Esophagus (tissue), 2 donors: Measurements from ENCODE around the gene PRR35. TPM values are rescaled to one million over a fixed set of nuclear protein-coding genes. Genes with fewer than 3 reads are reported as not detected.

Source experiments
- H3K27ac ChIP-seq, 2 donors: one replicate each; pipeline ENCODE4 v1.5.1; 2013; ENCODE audit warnings: low read depth in 2 of 2, mild to moderate bottlenecking in 2 of 2, inconsistent platforms in 1 of 2, low read length in 1 of 2, moderate library complexity in 1 of 2
- H3K27me3 ChIP-seq, 2 donors: one replicate each; pipeline ENCODE4 v1.6.1; 2013; ENCODE audit warnings: low read length in 2 of 2, control low read depth in 1 of 2, mild to moderate bottlenecking in 1 of 2; ENCODE audit not compliant: insufficient read depth in 2 of 2, control insufficient read depth in 1 of 2
- H3K36me3 ChIP-seq, 2 donors: one replicate each; pipeline ENCODE4 v1.6.1; 2013; ENCODE audit warnings: low read length in 1 of 2; ENCODE audit not compliant: control insufficient read depth in 2 of 2, insufficient read depth in 2 of 2
- H3K4me1 ChIP-seq, 2 donors: one replicate each; pipeline ENCODE4 v1.6.1; 2013; ENCODE audit warnings: low read length in 1 of 2; ENCODE audit not compliant: control insufficient read depth in 2 of 2, insufficient read depth in 2 of 2
- H3K4me3 ChIP-seq, 2 donors: one replicate each; pipeline ENCODE4 v1.5.1; 2013; ENCODE audit warnings: low read length in 2 of 2, mild to moderate bottlenecking in 2 of 2, low read depth in 1 of 2, moderate library complexity in 1 of 2
- H3K9me3 ChIP-seq, 2 donors: one replicate each; pipeline ENCODE4 v1.6.1; 2013; ENCODE audit warnings: mild to moderate bottlenecking in 2 of 2, low read depth in 1 of 2, low read length in 1 of 2, moderate library complexity in 1 of 2; ENCODE audit not compliant: control insufficient read depth in 2 of 2, insufficient read depth in 1 of 2
- WGBS, 2 donors: extraction: QIAGEN DNeasy Blood & Tissue Kit; methylation state at CpG; one replicate each; pipeline ENCODE4 v1.1.7; 2013; 5-methylcytosine and 5-hydroxymethylcytosine counted together
- polyA plus RNA-seq, 2 donors: library from polyadenylated mRNA; stranded (reverse); fragments of 200-250 nt; gene quantifications; one replicate each; pipeline ENCODE4 v1.2.3, GENCODE V29; 2013
- donor health status: healthy with polysubstance abuse.
- donor health status: Bipolar disorder and iron deficiency.

The PRR35 gene
- polyA plus RNA-seq, 2 donors = 0.01 to 0.24 TPM

- H3K27me3 ChIP-seq = no peaks in the 10 kb centered on the region
- H3K4me3 ChIP-seq = no peak overlapping the region
- H3K27ac ChIP-seq = no peak overlapping the region
- peaks cover 0 to 5% of the 10 kb centered on the region in 2 donors for H3K9me3 ChIP-seq
- peaks cover 0 to 5% of the 10 kb centered on the region in 2 donors for H3K36me3 ChIP-seq
- WGBS, 2 donors = 73 to 85% methylated on average over 5 of the region's 5 CpGs
- H3K4me1 ChIP-seq = peaks cover 0 to 10% of the 10 kb centered on the region in 2 donors
These were observed 43.7 kb downstream of the PRR35 start for GRCh38 chr16:603933-604332.

GRCh38 chr16:606656-607307, 46.6 kb downstream of the PRR35 start:
- Histone ChIP-seq H3K36me3 (no peaks in the 10 kb centered on the region), H3K4me3 (no peak overlapping the region), H3K27me3 (no peaks in the 10 kb centered on the region), H3K27ac (no peak overlapping the region), H3K4me1 (peaks cover 0 to 14% of the 10 kb centered on the region in 2 donors), H3K9me3 (peaks cover 0 to 5% of the 10 kb centered on the region in 2 donors)
- 91% methylated on average over 22 of the region's 22 CpGs for WGBS, 2 donors

- H3K4me1 ChIP-seq = peaks cover 0 to 14% of the 10 kb centered on the region in 2 donors
- H3K4me3 ChIP-seq = no peak overlapping the region
- H3K9me3 ChIP-seq = peaks cover 0 to 5% of the 10 kb centered on the region in 2 donors
- H3K27me3 ChIP-seq = no peaks in the 10 kb centered on the region
- H3K27ac ChIP-seq = no peak overlapping the region
- H3K36me3 ChIP-seq = no peaks in the 10 kb centered on the region
- 59 to 66% methylated on average over 10 of the region's 10 CpGs for WGBS, 2 donors
These were observed 47.8 kb downstream of the PRR35 start for GRCh38 chr16:608019-608418.

- 87 to 94% methylated on average over 13 of the region's 13 CpGs for WGBS, 2 donors
- Histone ChIP-seq H3K27me3 (no peaks in the 10 kb centered on the region), H3K4me1 (peaks cover 2 to 14% of the 10 kb centered on the region in 2 donors), H3K9me3 (peaks cover 0 to 5% of the 10 kb centered on the region in 2 donors), H3K36me3 (peaks cover 0 to 3% of the 10 kb centered on the region in 2 donors), H3K4me3 (no peak overlapping the region), H3K27ac (no peak overlapping the region)
These were observed 49.1 kb downstream of the PRR35 start for GRCh38 chr16:609316-609715.

- H3K27me3 ChIP-seq = no peaks in the 10 kb centered on the region
- H3K9me3 ChIP-seq = peaks cover 0 to 5% of the 10 kb centered on the region in 2 donors
- WGBS, 2 donors = 86 to 90% methylated on average over 14 of the region's 14 CpGs
- H3K27ac ChIP-seq = no peak overlapping the region
- H3K4me1 ChIP-seq = peaks cover 2 to 14% of the 10 kb centered on the region in 2 donors
- H3K36me3 ChIP-seq = peaks cover 0 to 3% of the 10 kb centered on the region in 2 donors
- H3K4me3 ChIP-seq = no peak overlapping the region
These were observed 49.8 kb downstream of the PRR35 start for GRCh38 chr16:609984-610383.

GRCh38 chr16:610513-611381, 50.6 kb downstream of the PRR35 start:
- Histone ChIP-seq H3K27me3 (no peaks in the 10 kb centered on the region), H3K27ac (no peak overlapping the region), H3K4me3 (no peak overlapping the region), H3K36me3 (peaks cover 0 to 7% of the 10 kb centered on the region in 2 donors), H3K4me1 (peaks cover 2 to 14% of the 10 kb centered on the region in 2 donors), H3K9me3 (no peaks in the 10 kb centered on the region)
- 44 to 54% methylated on average over 28 of the region's 28 CpGs for WGBS, 2 donors

GRCh38 chr16:615122-615521, 54.9 kb downstream of the PRR35 start:
- 91 to 93% methylated on average over 13 of the region's 13 CpGs for WGBS, 2 donors
- Histone ChIP-seq H3K4me1 (peaks cover 2 to 13% of the 10 kb centered on the region in 2 donors), H3K9me3 (no peaks in the 10 kb centered on the region), H3K27me3 (no peaks in the 10 kb centered on the region), H3K4me3 (no peak overlapping the region), H3K36me3 (peaks cover 3 to 19% of the 10 kb centered on the region in 2 donors), H3K27ac (no peak overlapping the region)

Other genes with a start within 250 kb of the PRR35 start
- gene AXIN1, start 207.7 kb upstream of the PRR35 start, polyA plus RNA-seq = 10 to 100 TPM; 11.9 to 16.7 TPM
- gene MRPL28, start 189.9 kb upstream of the PRR35 start, polyA plus RNA-seq = 10 to 100 TPM; 54.5 to 75.9 TPM
- 10 to 100 TPM; 30.3 to 44.3 TPM for gene PGAP6, start 178.4 kb upstream of the PRR35 start, polyA plus RNA-seq
- 10 to 100 TPM; 40.3 to 41.9 TPM for gene NME4, start 163.2 kb upstream of the PRR35 start, polyA plus RNA-seq
- 10 to 100 TPM; 15.0 to 24.2 TPM for gene DECR2, start 158.5 kb upstream of the PRR35 start, polyA plus RNA-seq
- 10 to 100 TPM in 1 of 2 donors, 1 to 10 TPM in 1; 9.1 to 10.6 TPM for gene RAB11FIP3, start 134.7 kb upstream of the PRR35 start, polyA plus RNA-seq
- gene CAPN15, start 32.7 kb upstream of the PRR35 start, polyA plus RNA-seq = 10 to 100 TPM; 28.4 to 47.6 TPM
- under 1 TPM; 0.11 to 0.16 TPM for gene NHLRC4, start 6.6 kb downstream of the PRR35 start, polyA plus RNA-seq
- gene PIGQ, start 9.6 kb downstream of the PRR35 start, polyA plus RNA-seq = 10 to 100 TPM; 22.8 to 40.1 TPM
- 10 to 100 TPM; 18.1 to 42.4 TPM for gene RAB40C, start 29.7 kb downstream of the PRR35 start, polyA plus RNA-seq
- 1 to 10 TPM in 1 of 2 donors, under 1 TPM in 1; 0.11 to 1.5 TPM for gene WFIKKN1, start 70.6 kb downstream of the PRR35 start, polyA plus RNA-seq
- 10 to 100 TPM; 73.2 to 94.3 TPM for gene METTL26, start 75.9 kb downstream of the PRR35 start, polyA plus RNA-seq
- 10 to 100 TPM; 23.9 to 31.4 TPM for gene MCRIP2, start 81.4 kb downstream of the PRR35 start, polyA plus RNA-seq
- 10 to 100 TPM; 19.5 to 45.3 TPM for gene WDR90, start 89.0 kb downstream of the PRR35 start, polyA plus RNA-seq
- 100 to 1,000 TPM in 1 of 2 donors, 10 to 100 TPM in 1; 87.1 to 152 TPM for gene RHOT2, start 107.7 kb downstream of the PRR35 start, polyA plus RNA-seq
- 1 to 10 TPM in 1 of 2 donors, under 1 TPM in 1; 0.49 to 1.7 TPM for gene RHBDL1, start 115.3 kb downstream of the PRR35 start, polyA plus RNA-seq
- gene STUB1, start 120.0 kb downstream of the PRR35 start, polyA plus RNA-seq = 10 to 100 TPM; 58.3 to 95.2 TPM
- gene JMJD8, start 123.9 kb downstream of the PRR35 start, polyA plus RNA-seq = 10 to 100 TPM; 41.0 to 55.4 TPM
- gene WDR24, start 130.0 kb downstream of the PRR35 start, polyA plus RNA-seq = 1 to 10 TPM; 6.0 to 6.3 TPM
- gene FBXL16, start 145.4 kb downstream of the PRR35 start, polyA plus RNA-seq = 10 to 100 TPM in 1 of 2 donors, 1 to 10 TPM in 1; 8.0 to 13.0 TPM
- gene METRN, start 154.7 kb downstream of the PRR35 start, polyA plus RNA-seq = 10 to 100 TPM in 1 of 2 donors, 1 to 10 TPM in 1; 6.5 to 11.5 TPM
- gene ANTKMT, start 160.8 kb downstream of the PRR35 start, polyA plus RNA-seq = 10 to 100 TPM; 17.9 to 22.4 TPM
- under 1 TPM; 0.28 to 0.86 TPM for gene CCDC78, start 166.0 kb downstream of the PRR35 start, polyA plus RNA-seq
- 1 to 10 TPM; 1.6 to 3.4 TPM for gene HAGHL, start 166.7 kb downstream of the PRR35 start, polyA plus RNA-seq
- 10 to 100 TPM; 21.9 to 41.2 TPM for gene CIAO3, start 180.6 kb downstream of the PRR35 start, polyA plus RNA-seq
- gene MSLN, start 200.3 kb downstream of the PRR35 start, polyA plus RNA-seq = 1 to 10 TPM in 1 of 2 donors, under 1 TPM in 1; 0.87 to 3.7 TPM
- gene RPUSD1, start 228.0 kb downstream of the PRR35 start, polyA plus RNA-seq = 10 to 100 TPM; 16.1 to 18.9 TPM
- gene CHTF18, start 228.2 kb downstream of the PRR35 start, polyA plus RNA-seq = 10 to 100 TPM; 14.8 to 28.9 TPM
- not detected for gene GNG13, start 240.3 kb downstream of the PRR35 start, polyA plus RNA-seq